Liver (tissue), 9 donors: ENCODE data around the gene GSE1. TPM values are rescaled to one million over a fixed set of nuclear protein-coding genes. Genes with fewer than 3 reads are reported as not detected.

ENCODE experiments used
- DNase-seq: peaks from one replicate; pipeline ENCODE4 v3.0.0-alpha.2; 2017; ENCODE audit warnings: low spot score
- H3K27ac ChIP-seq, 2 donors: one replicate each; pipeline ENCODE4 v1.7.0; 2013; ENCODE audit warnings: inconsistent platforms in 2 of 2, low read length in 2 of 2, control low read depth in 1 of 2, low read depth in 1 of 2, mild to moderate bottlenecking in 1 of 2
- H3K27me3 ChIP-seq, 4 donors: one replicate each; pipeline versions ENCODE4 v1.6.1 to v1.7.0; 2013; ENCODE audit warnings: low read length in 3 of 4, inconsistent platforms in 1 of 4, mild to moderate bottlenecking in 1 of 4, moderate library complexity in 1 of 4; ENCODE audit not compliant: control insufficient read depth in 4 of 4, insufficient read depth in 4 of 4
- H3K36me3 ChIP-seq, 4 donors: one replicate each; pipeline versions ENCODE4 v1.6.1 to v1.7.0; 2013; ENCODE audit warnings: low read length in 3 of 4, mild to moderate bottlenecking in 3 of 4, low read depth in 1 of 4, moderate library complexity in 1 of 4; ENCODE audit not compliant: control insufficient read depth in 4 of 4, insufficient read depth in 3 of 4
- H3K4me1 ChIP-seq, 4 donors: one replicate each; pipeline versions ENCODE4 v1.6.1 to v1.7.0; 2013; ENCODE audit warnings: low read length in 3 of 4, mild to moderate bottlenecking in 3 of 4, moderate library complexity in 1 of 4; ENCODE audit not compliant: control insufficient read depth in 4 of 4, insufficient read depth in 4 of 4
- H3K4me3 ChIP-seq, 3 donors: one replicate each; pipeline versions ENCODE4 v1.6.1 to v1.7.0; 2013; ENCODE audit warnings: low read length in 3 of 3, control low read depth in 1 of 3, low read depth in 1 of 3, mild to moderate bottlenecking in 1 of 3
- H3K9ac ChIP-seq, 2 donors: one replicate each; pipeline ENCODE4 v1.7.0; 2013; ENCODE audit warnings: low read length in 2 of 2, mild to moderate bottlenecking in 2 of 2, moderate library complexity in 2 of 2, control low read depth in 1 of 2, low read depth in 1 of 2
- H3K9me3 ChIP-seq, 4 donors: one replicate each; pipeline versions ENCODE4 v1.6.1 to v1.7.0; 2013; ENCODE audit warnings: low read length in 3 of 4; ENCODE audit not compliant: control insufficient read depth in 4 of 4
- ATF3 ChIP-seq: IDR thresholded peaks from 2 replicates; pipeline ENCODE4 v1.6.1; 2016; ENCODE audit warnings: antibody characterized with exemption
- CTCF ChIP-seq: fragments of 150-350 bp; IDR thresholded peaks from 2 replicates; pipeline ENCODE4 v1.5.1; 2017; ENCODE audit warnings: improper control_type of control experiment, low read depth, low read length; ENCODE audit not compliant: missing input control
- EGR1 ChIP-seq, 2 donors: IDR thresholded peaks; 2 replicates each; pipeline ENCODE4 v1.6.1; 2016 to 2018; ENCODE audit warnings: antibody characterized with exemption in 2 of 2, low read depth in 2 of 2
- FOXA1 ChIP-seq: IDR thresholded peaks from 2 replicates; pipeline ENCODE4 v1.6.1; 2016; ENCODE audit warnings: antibody characterized with exemption
- FOXA2 ChIP-seq: IDR thresholded peaks from 2 replicates; pipeline ENCODE4 v1.6.1; 2016; ENCODE audit warnings: antibody characterized with exemption
- GABPA ChIP-seq, 2 donors: IDR thresholded peaks in 1 of 2; conservative IDR thresholded peaks in 1 of 2; 2 replicates each; pipeline ENCODE4 v1.6.1; 2016; ENCODE audit warnings: antibody characterized with exemption in 2 of 2, mild to moderate bottlenecking in 1 of 2, moderate library complexity in 1 of 2
- HNF4A ChIP-seq, 2 donors: conservative IDR thresholded peaks; 2 replicates each; pipeline ENCODE4 v1.6.1; 2016; ENCODE audit warnings: antibody characterized with exemption in 2 of 2, mild to moderate bottlenecking in 2 of 2
- HNF4G ChIP-seq: IDR thresholded peaks from 2 replicates; pipeline ENCODE4 v1.6.1; 2016; ENCODE audit warnings: antibody characterized with exemption
- MAX ChIP-seq: IDR thresholded peaks from 2 replicates; pipeline ENCODE4 v1.6.1; 2016; ENCODE audit warnings: antibody characterized with exemption
- NR2F2 ChIP-seq: IDR thresholded peaks from 2 replicates; pipeline ENCODE4 v1.6.1; 2016; ENCODE audit warnings: antibody characterized with exemption
- RAD21 ChIP-seq, 2 donors: IDR thresholded peaks; 2 replicates each; pipeline ENCODE4 v1.6.1; 2016; ENCODE audit warnings: antibody characterized with exemption in 2 of 2, mild to moderate bottlenecking in 2 of 2
- REST ChIP-seq: IDR thresholded peaks from 2 replicates; pipeline ENCODE4 v1.6.1; 2016; ENCODE audit warnings: antibody characterized with exemption, mild to moderate bottlenecking
- RXRA ChIP-seq, 2 donors: IDR thresholded peaks; 2 replicates each; pipeline ENCODE4 v1.6.1; 2017 to 2018; ENCODE audit warnings: antibody characterized with exemption in 2 of 2, mild to moderate bottlenecking in 1 of 2
- SP1 ChIP-seq: IDR thresholded peaks from 2 replicates; pipeline ENCODE4 v1.6.1; 2018; ENCODE audit warnings: antibody characterized with exemption, mild to moderate bottlenecking
- YY1 ChIP-seq: IDR thresholded peaks from 2 replicates; pipeline ENCODE4 v1.6.1; 2016; ENCODE audit warnings: antibody characterized with exemption, mild to moderate bottlenecking
- ZBTB33 ChIP-seq: IDR thresholded peaks from 2 replicates; pipeline ENCODE4 v1.6.1; 2016; ENCODE audit warnings: antibody characterized with exemption
- WGBS: extraction: QIAGEN DNeasy Blood & Tissue Kit; methylation state at CpG from one replicate; pipeline ENCODE4 v1.1.7; 2013; 5-methylcytosine and 5-hydroxymethylcytosine counted together
- polyA plus RNA-seq, 2 donors: library from polyadenylated mRNA; stranded (reverse) in 1 of 2; unstranded in 1 of 2; fragments of 200-250 nt in 1 of 2; fragments of >200 nt in 1 of 2; fragmentation: Nextera tagmentation in 1 of 2; extraction: Ambion mirVana in 1 of 2; gene quantifications; one replicate each; pipeline versions ENCODE4 v1.2.1 to v1.2.3, GENCODE V29; 2013 to 2015
- total RNA-seq, 2 donors: library from RNA; depleted of rRNA; stranded (reverse); fragments of >200 nt; gene quantifications; one replicate each; pipeline ENCODE4 v1.2.3, GENCODE V29; 2014
- donor health status: healthy.
- donor health status: healthy.
- donor health status: healthy.
- donor health status: healthy.
- donor health status: healthy.

Gene GSE1
- total and polyA plus RNA-seq, 4 donors = 9.9 to 37.7 (median 25.2) TPM

GRCh38 chr16:85659805-85660511 is 46.8 kb downstream of the GSE1 start:
- Histone ChIP-seq H3K4me3 (no peak overlapping the region), H3K4me1 (no peaks in the 10 kb centered on the region), H3K27me3 (no peaks in the 10 kb centered on the region), H3K36me3 (peaks cover 30 to 89% (median 61%) of the 10 kb centered on the region in 4 donors), H3K9ac (no peak overlapping the region), H3K27ac (no peak overlapping the region), H3K9me3 (no peaks in the 10 kb centered on the region)
- TF ChIP-seq GABPA (IDR thresholded peaks at IDR 0.05 in 1 of 2, conservative IDR thresholded peaks at IDR 0.05 in 1 of 2) = no peak
- no peak for TF ChIP-seq REST
- TF ChIP-seq ATF3 = no peak
- no peak for TF ChIP-seq HNF4A (conservative IDR thresholded peaks at IDR 0.05)
- TF ChIP-seq RAD21 (IDR thresholded peaks at IDR 0.05) = peak; percentile 79 to 88
- no peak for TF ChIP-seq MAX
- no peak for TF ChIP-seq SP1
- no peak for TF ChIP-seq HNF4G
- TF ChIP-seq CTCF = peak; percentile 73
- 76% methylated on average over 12 of the region's 12 CpGs for WGBS
- peak; percentile 83 for DNase-seq

GRCh38 chr16:85660843-85661739 is 48.0 kb downstream of the GSE1 start:
- Histone ChIP-seq H3K27me3 (no peaks in the 10 kb centered on the region), H3K27ac (no peak overlapping the region), H3K9me3 (no peaks in the 10 kb centered on the region), H3K36me3 (peaks cover 36 to 91% (median 65%) of the 10 kb centered on the region in 4 donors), H3K4me1 (no peaks in the 10 kb centered on the region), H3K9ac (no peak overlapping the region), H3K4me3 (no peak overlapping the region)
- DNase-seq = no peak
- WGBS = 95% methylated on average over 42 of the region's 42 CpGs
- TF ChIP-seq FOXA2 (no peak), RAD21 (IDR thresholded peaks at IDR 0.05) (no peak), YY1 (no peak), NR2F2 (no peak), EGR1 (IDR thresholded peaks at IDR 0.05; ENCODE audit: low read depth in 2 of 2) (no peak), CTCF (no peak), ZBTB33 (no peak), ATF3 (no peak), RXRA (IDR thresholded peaks at IDR 0.05) (no peak), HNF4G (no peak), FOXA1 (no peak)
